NCI-H2081 (cell line): ENCODE measurements around the gene RFT1.

Source experiments
- DNase-seq, 2 experiments: peaks; one replicate each; lab custom pipeline; 2025; lab: John Stamatoyannopoulos, UW

The RFT1 gene

GRCh38 chr3:53149006-53149690 lies 18.9 kb upstream of the RFT1 start:
- DNase-seq, result no peak

GRCh38 chr3:53147903-53148400 lies 17.7 kb upstream of the RFT1 start:
- no peak for DNase-seq

- DNase-seq, result no peak
Measured at GRCh38 chr3:53147151-53147902, 17.1 kb upstream of the RFT1 start.

GRCh38 chr3:53146319-53146891 lies 16.2 kb upstream of the RFT1 start:
- no peak for DNase-seq

GRCh38 chr3:53145713-53146080 lies 15.5 kb upstream of the RFT1 start:
- no peak for DNase-seq

GRCh38 chr3:53144862-53145712 lies 14.9 kb upstream of the RFT1 start:
- peak in 1 of 2 experiments; percentile 23 for DNase-seq

- no peak for DNase-seq
Measured at GRCh38 chr3:53144446-53144845, 14.2 kb upstream of the RFT1 start.

- DNase-seq, result no peak
Measured at GRCh38 chr3:53142986-53143385, 12.8 kb upstream of the RFT1 start.

- DNase-seq, result no peak
Measured at GRCh38 chr3:53140847-53141845, 10.9 kb upstream of the RFT1 start.

- DNase-seq, result no peak
Measured at GRCh38 chr3:53139906-53140846, 9.9 kb upstream of the RFT1 start.

GRCh38 chr3:53137835-53138446 lies 7.7 kb upstream of the RFT1 start:
- DNase-seq, result no peak

- DNase-seq, result peak in 1 of 2 experiments; percentile 4
Measured at GRCh38 chr3:53137221-53137620, 7.0 kb upstream of the RFT1 start.

GRCh38 chr3:53134631-53135232 lies 4.5 kb upstream of the RFT1 start:
- peak; percentile 36 to 54 for DNase-seq

- no peak for DNase-seq
Measured at GRCh38 chr3:53132347-53132746, 2.1 kb upstream of the RFT1 start.

- DNase-seq, result no peak
Measured at GRCh38 chr3:53131096-53131495, 861 bp upstream of the RFT1 start.

GRCh38 chr3:53129344-53129743 lies 891 bp downstream of the RFT1 start:
- DNase-seq, result no peak

GRCh38 chr3:53126601-53127000 lies 3.6 kb downstream of the RFT1 start:
- no peak for DNase-seq

- no peak for DNase-seq
Measured at GRCh38 chr3:53123953-53124352, 6.3 kb downstream of the RFT1 start.

GRCh38 chr3:53123510-53123909 lies 6.7 kb downstream of the RFT1 start:
- DNase-seq, result no peak
